ENCODE results near the gene U2SURP. TPM values are rescaled to one million over a fixed set of nuclear protein-coding genes. Genes with fewer than 3 reads are reported as not detected.

Gene U2SURP
- total RNA-seq, 1 donor from 2014 or later, result 156 TPM

- H3K27me3 Mint-ChIP-seq, result peaks cover 18% of the 10 kb centered on the region
- DNase-seq (ENCODE audit: low spot score, unreplicated experiment), result no peak
- TF ChIP-seq, protein P1, sequence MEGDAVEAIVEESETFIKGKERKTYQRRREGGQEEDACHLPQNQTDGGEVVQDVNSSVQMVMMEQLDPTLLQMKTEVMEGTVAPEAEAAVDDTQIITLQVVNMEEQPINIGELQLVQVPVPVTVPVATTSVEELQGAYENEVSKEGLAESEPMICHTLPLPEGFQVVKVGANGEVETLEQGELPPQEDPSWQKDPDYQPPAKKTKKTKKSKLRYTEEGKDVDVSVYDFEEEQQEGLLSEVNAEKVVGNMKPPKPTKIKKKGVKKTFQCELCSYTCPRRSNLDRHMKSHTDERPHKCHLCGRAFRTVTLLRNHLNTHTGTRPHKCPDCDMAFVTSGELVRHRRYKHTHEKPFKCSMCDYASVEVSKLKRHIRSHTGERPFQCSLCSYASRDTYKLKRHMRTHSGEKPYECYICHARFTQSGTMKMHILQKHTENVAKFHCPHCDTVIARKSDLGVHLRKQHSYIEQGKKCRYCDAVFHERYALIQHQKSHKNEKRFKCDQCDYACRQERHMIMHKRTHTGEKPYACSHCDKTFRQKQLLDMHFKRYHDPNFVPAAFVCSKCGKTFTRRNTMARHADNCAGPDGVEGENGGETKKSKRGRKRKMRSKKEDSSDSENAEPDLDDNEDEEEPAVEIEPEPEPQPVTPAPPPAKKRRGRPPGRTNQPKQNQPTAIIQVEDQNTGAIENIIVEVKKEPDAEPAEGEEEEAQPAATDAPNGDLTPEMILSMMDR (IDR thresholded peaks at IDR 0.05; ENCODE audit: unreplicated experiment), result no peak
- peaks cover 7% of the 10 kb centered on the region for H3K9me3 Mint-ChIP-seq (ENCODE audit: low read depth)
- no peak overlapping the region for H3K4me3 Mint-ChIP-seq (ENCODE audit: low read depth)
- H3K36me3 Mint-ChIP-seq (ENCODE audit: insufficient read depth), result peaks cover 6% of the 10 kb centered on the region
- no peak overlapping the region for H3K27ac Mint-ChIP-seq
- H3K4me1 Mint-ChIP-seq (ENCODE audit: low read depth), result peaks cover 21% of the 10 kb centered on the region
These were observed 41.0 kb upstream of the U2SURP start for GRCh38 chr3:142960322-142960850.

DNA sequence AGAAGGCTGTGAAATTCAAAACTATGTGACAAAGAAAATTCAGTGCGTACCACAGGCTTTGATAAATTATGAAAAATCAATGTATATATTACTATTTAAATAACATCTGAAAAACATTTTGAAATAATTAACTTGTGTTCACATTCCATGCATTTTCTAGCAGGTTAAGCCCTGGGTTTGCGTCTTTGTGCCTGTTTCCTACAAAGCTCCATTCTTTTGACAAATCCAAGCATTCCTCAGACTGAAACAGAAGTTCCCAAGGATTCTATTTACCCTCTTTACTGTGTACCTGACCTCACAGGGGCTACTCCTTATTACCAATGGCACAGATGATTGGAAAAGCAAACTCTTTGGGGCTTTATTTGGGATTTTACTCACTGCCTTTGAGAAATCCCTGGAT lies 39.8 kb upstream of the U2SURP start:
- H3K27me3 Mint-ChIP-seq, result peaks cover 22% of the 10 kb centered on the region
- peaks cover 7% of the 10 kb centered on the region for H3K9me3 Mint-ChIP-seq (ENCODE audit: low read depth)
- H3K27ac Mint-ChIP-seq, result no peak overlapping the region
- H3K36me3 Mint-ChIP-seq (ENCODE audit: insufficient read depth), result peaks cover 6% of the 10 kb centered on the region
- H3K4me3 Mint-ChIP-seq (ENCODE audit: low read depth), result peak overlapping the region; percentile 83
- DNase-seq (ENCODE audit: low spot score, unreplicated experiment), result no peak
- H3K4me1 Mint-ChIP-seq (ENCODE audit: low read depth), result peaks cover 18% of the 10 kb centered on the region
- TF ChIP-seq, protein P1 (IDR thresholded peaks at IDR 0.05; ENCODE audit: unreplicated experiment), result no peak

GRCh38 chr3:142962175-142962519 lies 39.2 kb upstream of the U2SURP start:
- DNase-seq (ENCODE audit: low spot score, unreplicated experiment), result no peak
- Mint-ChIP-seq H3K27ac (peak overlapping the region; percentile 46), H3K36me3 (ENCODE audit: insufficient read depth) (peaks cover 6% of the 10 kb centered on the region), H3K4me3 (ENCODE audit: low read depth) (peak overlapping the region; percentile 83), H3K27me3 (peaks cover 22% of the 10 kb centered on the region), H3K4me1 (ENCODE audit: low read depth) (peaks cover 12% of the 10 kb centered on the region), H3K9me3 (ENCODE audit: low read depth) (peaks cover 7% of the 10 kb centered on the region)
- TF ChIP-seq, protein P1 (IDR thresholded peaks at IDR 0.05; ENCODE audit: unreplicated experiment), result no peak

- Mint-ChIP-seq H3K9me3 (ENCODE audit: low read depth) (peaks cover 7% of the 10 kb centered on the region), H3K27me3 (peaks cover 22% of the 10 kb centered on the region), H3K27ac (peak overlapping the region; percentile 94), H3K36me3 (ENCODE audit: insufficient read depth) (peaks cover 6% of the 10 kb centered on the region), H3K4me3 (ENCODE audit: low read depth) (peak overlapping the region; percentile 83), H3K4me1 (ENCODE audit: low read depth) (peaks cover 9% of the 10 kb centered on the region)
- no peak for DNase-seq (ENCODE audit: low spot score, unreplicated experiment)
- TF ChIP-seq, protein P1 (IDR thresholded peaks at IDR 0.05; ENCODE audit: unreplicated experiment), result no peak
These were observed 38.7 kb upstream of the U2SURP start for GRCh38 chr3:142962520-142963233.

DNA sequence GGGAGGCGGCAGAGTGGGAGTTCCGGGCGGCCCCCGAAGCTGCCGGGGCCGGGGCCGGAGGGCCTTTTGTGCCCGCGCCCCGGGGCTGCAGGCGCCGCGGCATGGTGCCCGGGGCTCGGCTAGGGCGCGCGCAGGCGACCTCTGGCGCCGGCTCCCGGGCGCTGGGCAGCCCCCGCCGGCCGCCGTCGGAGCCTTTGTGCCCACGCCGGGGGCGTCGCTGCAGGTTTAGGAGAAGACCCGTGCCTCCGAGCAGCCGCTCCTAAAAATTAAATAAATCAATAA lies 38.2 kb upstream of the U2SURP start:
- peaks cover 22% of the 10 kb centered on the region for H3K27me3 Mint-ChIP-seq
- TF ChIP-seq, protein P1 (IDR thresholded peaks at IDR 0.05; ENCODE audit: unreplicated experiment), result no peak
- H3K4me3 Mint-ChIP-seq (ENCODE audit: low read depth), result peak overlapping the region; percentile 83
- H3K4me1 Mint-ChIP-seq (ENCODE audit: low read depth), result peaks cover 9% of the 10 kb centered on the region
- no peak for DNase-seq (ENCODE audit: low spot score, unreplicated experiment)
- H3K27ac Mint-ChIP-seq, result no peak overlapping the region
- H3K9me3 Mint-ChIP-seq (ENCODE audit: low read depth), result peaks cover 7% of the 10 kb centered on the region
- H3K36me3 Mint-ChIP-seq (ENCODE audit: insufficient read depth), result peaks cover 6% of the 10 kb centered on the region
